Panc1 (cell line): ENCODE results near the gene PLXNB1.

Experiments
- CTCF ChIP-seq: fragments of 450-650 bp; IDR thresholded peaks from 2 replicates; pipeline ENCODE4 v1.5.1; 2017; ENCODE audit warnings: mild to moderate bottlenecking
- POLR2AphosphoS5 ChIP-seq: IDR thresholded peaks from 2 replicates; pipeline ENCODE4 v1.6.1; 2012; ENCODE audit warnings: mild to moderate bottlenecking, low read depth, low read length, moderate library complexity
- REST ChIP-seq, 2 experiments: IDR thresholded peaks; 2 replicates each; pipeline ENCODE4 v1.6.1; 2011 to 2012; ENCODE audit warnings: low read depth in 2 of 2, control low read depth in 1 of 2, low read length in 1 of 2, mild to moderate bottlenecking in 1 of 2, moderate library complexity in 1 of 2; ENCODE audit not compliant: insufficient read depth in 1 of 2
- SIN3A ChIP-seq: IDR thresholded peaks from 2 replicates; pipeline ENCODE4 v1.6.1; 2012; ENCODE audit warnings: low read depth, mild to moderate bottlenecking, low read length, moderate library complexity, borderline replicate concordance; ENCODE audit not compliant: insufficient read depth
- TCF7L2 ChIP-seq: IDR thresholded peaks from 2 replicates; pipeline ENCODE4 v1.6.1; 2011; ENCODE audit warnings: mild to moderate bottlenecking, low read depth, low read length, inconsistent platforms

- TF ChIP-seq CTCF (no peak), REST (IDR thresholded peaks at IDR 0.05; ENCODE audit: insufficient read depth in 1 of 2, low read depth in 2 of 2, low read length in 1 of 2) (no peak), POLR2AphosphoS5 (no peak), TCF7L2 (no peak), SIN3A (no peak)
Observed at GRCh38 chr3:48423883-48424695, 5.8 kb downstream of the PLXNB1 start.
